Measurements from ENCODE around the gene ANLN.
"Not testable (repeated sequence)": the region's sequence is repeated elsewhere in the genome, so short reads cannot be mapped to it uniquely, and the experiment has no call there.

DNA sequence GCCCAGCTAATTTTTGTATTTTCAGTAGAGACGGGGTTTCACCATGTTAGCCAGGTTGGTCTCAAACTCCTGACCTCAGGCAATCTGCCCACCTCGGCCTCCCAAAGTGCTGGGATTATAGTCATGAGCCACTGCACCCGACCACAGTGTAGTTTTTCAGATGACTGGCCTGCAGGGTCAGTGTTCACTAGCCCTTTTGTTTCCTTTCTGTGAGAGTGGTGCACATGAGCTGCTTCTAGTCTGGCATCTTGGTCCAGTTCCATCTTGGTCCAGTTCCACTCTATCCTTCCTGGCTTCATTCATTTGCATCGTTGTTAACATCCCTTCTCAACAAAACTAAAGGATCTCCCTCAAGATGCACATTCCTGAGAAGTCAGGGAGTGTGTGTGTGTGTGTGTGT, 94.2 kb downstream of the ANLN start:
- TF ChIP-seq, protein P1, sequence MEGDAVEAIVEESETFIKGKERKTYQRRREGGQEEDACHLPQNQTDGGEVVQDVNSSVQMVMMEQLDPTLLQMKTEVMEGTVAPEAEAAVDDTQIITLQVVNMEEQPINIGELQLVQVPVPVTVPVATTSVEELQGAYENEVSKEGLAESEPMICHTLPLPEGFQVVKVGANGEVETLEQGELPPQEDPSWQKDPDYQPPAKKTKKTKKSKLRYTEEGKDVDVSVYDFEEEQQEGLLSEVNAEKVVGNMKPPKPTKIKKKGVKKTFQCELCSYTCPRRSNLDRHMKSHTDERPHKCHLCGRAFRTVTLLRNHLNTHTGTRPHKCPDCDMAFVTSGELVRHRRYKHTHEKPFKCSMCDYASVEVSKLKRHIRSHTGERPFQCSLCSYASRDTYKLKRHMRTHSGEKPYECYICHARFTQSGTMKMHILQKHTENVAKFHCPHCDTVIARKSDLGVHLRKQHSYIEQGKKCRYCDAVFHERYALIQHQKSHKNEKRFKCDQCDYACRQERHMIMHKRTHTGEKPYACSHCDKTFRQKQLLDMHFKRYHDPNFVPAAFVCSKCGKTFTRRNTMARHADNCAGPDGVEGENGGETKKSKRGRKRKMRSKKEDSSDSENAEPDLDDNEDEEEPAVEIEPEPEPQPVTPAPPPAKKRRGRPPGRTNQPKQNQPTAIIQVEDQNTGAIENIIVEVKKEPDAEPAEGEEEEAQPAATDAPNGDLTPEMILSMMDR (IDR thresholded peaks at IDR 0.05 in 8 of 11, conservative IDR thresholded peaks at IDR 0.05 in 3 of 11), result not testable (repeated sequence)
- not testable (repeated sequence) for TF ChIP-seq POLR2A, POLR2AphosphoS5 (IDR thresholded peaks at IDR 0.05)
